ENCODE results near the gene AXIN2.
A peak's percentile ranks its signal among the peaks of the same experiment; 100 is the strongest.
"Not testable (repeated sequence)": the region's sequence is repeated elsewhere in the genome, so short reads cannot be mapped to it uniquely, and the experiment has no call there.

AXIN2 gene

GRCh38 chr17:65509032-65509431, 52.4 kb downstream of the AXIN2 start:
- Histone ChIP-seq H3K4me1 (ENCODE audit: control insufficient read depth, insufficient read depth, low read length) (no peaks in the 10 kb centered on the region; the same call in 1 of the 2 replicates), H3K36me3 (ENCODE audit: control insufficient read depth in 2 of 2, insufficient read depth in 1 of 2, low read length in 2 of 2) (no peaks in the 10 kb centered on the region), H3K27ac (ENCODE audit: extremely low read depth, low read depth, low read length) (no peak overlapping the region), H3K9me3 (ENCODE audit: control insufficient read depth, insufficient read depth, low read depth, low read length) (no peaks in the 10 kb centered on the region), H3K4me3 (ENCODE audit: low read depth, low read length) (no peak overlapping the region)
- no peak for TF ChIP-seq ZNF223 (tag by site-specific recombination; IDR thresholded peaks at IDR 0.05)
- TF ChIP-seq MZF1 (tag by site-specific recombination; IDR thresholded peaks at IDR 0.05; ENCODE audit: borderline replicate concordance), result no peak
- no peak for TF ChIP-seq ZNF670 (tag by site-specific recombination; IDR thresholded peaks at IDR 0.05; ENCODE audit: low read depth)
- TF ChIP-seq WT1 (tag by site-specific recombination; IDR thresholded peaks at IDR 0.05), result no peak
- TF ChIP-seq GLI2 (tag by site-specific recombination; IDR thresholded peaks at IDR 0.05; ENCODE audit: borderline replicate concordance, low read depth), result no peak
- TF ChIP-seq ZNF76 (tag by site-specific recombination; IDR thresholded peaks at IDR 0.05; ENCODE audit: borderline replicate concordance, low read depth), result no peak
- TF ChIP-seq ZNF416 (tag by site-specific recombination; IDR thresholded peaks at IDR 0.05), result no peak
- no peak for TF ChIP-seq ZNF580 (tag by site-specific recombination; IDR thresholded peaks at IDR 0.05)
- TF ChIP-seq HOXA7 (CRISPR knock-in tag; IDR thresholded peaks at IDR 0.05; ENCODE audit: borderline replicate concordance), result no peak
- TF ChIP-seq ZBTB49 (tag by site-specific recombination; IDR thresholded peaks at IDR 0.05; ENCODE audit: low read depth), result no peak
- no peak for TF ChIP-seq BCL11B (tag by site-specific recombination; IDR thresholded peaks at IDR 0.05; ENCODE audit: low read depth)
- no peak for TF ChIP-seq ZNF677 (tag by site-specific recombination; IDR thresholded peaks at IDR 0.05)
- no peak for TF ChIP-seq ZNF280C (tag by site-specific recombination; IDR thresholded peaks at IDR 0.05)
- TF ChIP-seq ZNF146 (tag by site-specific recombination; IDR thresholded peaks at IDR 0.05), result no peak
- no peak for TF ChIP-seq ZNF837 (tag by site-specific recombination; IDR thresholded peaks at IDR 0.05)
- TF ChIP-seq ZNF791 (tag by site-specific recombination; IDR thresholded peaks at IDR 0.05), result no peak
- no peak for TF ChIP-seq ZNF221 (tag by site-specific recombination; IDR thresholded peaks at IDR 0.05; ENCODE audit: borderline replicate concordance)
- TF ChIP-seq ZBTB26 (tag by site-specific recombination; optimal IDR thresholded peaks at IDR 0.05), result no peak
- no peak for TF ChIP-seq ZNF362 (tag by site-specific recombination; IDR thresholded peaks at IDR 0.05)
- ChIA-PET POLR2A (no interaction called here), CTCF (no interaction called here)

GRCh38 chr17:65504673-65505072, 56.8 kb downstream of the AXIN2 start:
- H3K4me1 ChIP-seq (ENCODE audit: control insufficient read depth, insufficient read depth, low read length); H3K27ac ChIP-seq (ENCODE audit: extremely low read depth, low read depth, low read length); CTCF ChIA-PET; H3K9me3 ChIP-seq (ENCODE audit: control insufficient read depth, insufficient read depth, low read depth, low read length); H3K36me3 ChIP-seq (ENCODE audit: control insufficient read depth in 2 of 2, insufficient read depth in 1 of 2, low read length in 2 of 2); H3K4me3 ChIP-seq (ENCODE audit: low read depth, low read length); POLR2A ChIA-PET: not testable (repeated sequence)
- peak; percentile 93 for TF ChIP-seq ZNF121 (tag by site-specific recombination; IDR thresholded peaks at IDR 0.05)
